Stimulated activated CD4-positive, alpha-beta T cell treated with anti-CD3 and anti-CD28 coated beads, Interleukin-12 subunit alpha, Interleukin-12 subunit beta, amount 100 ng/mL, for 24 hours (primary cell): Measurements from ENCODE around the gene HOMER1.
"Not testable (repeated sequence)": the region's sequence is repeated elsewhere in the genome, so short reads cannot be mapped to it uniquely, and the experiment has no call there.

ENCODE experiments used
- DNase-seq, 2 experiments: peaks; one replicate each; pipeline ENCODE4 v3.0.0-alpha.2; 2020; ENCODE audit warnings: low read depth in 2 of 2

HOMER1 gene

DNA sequence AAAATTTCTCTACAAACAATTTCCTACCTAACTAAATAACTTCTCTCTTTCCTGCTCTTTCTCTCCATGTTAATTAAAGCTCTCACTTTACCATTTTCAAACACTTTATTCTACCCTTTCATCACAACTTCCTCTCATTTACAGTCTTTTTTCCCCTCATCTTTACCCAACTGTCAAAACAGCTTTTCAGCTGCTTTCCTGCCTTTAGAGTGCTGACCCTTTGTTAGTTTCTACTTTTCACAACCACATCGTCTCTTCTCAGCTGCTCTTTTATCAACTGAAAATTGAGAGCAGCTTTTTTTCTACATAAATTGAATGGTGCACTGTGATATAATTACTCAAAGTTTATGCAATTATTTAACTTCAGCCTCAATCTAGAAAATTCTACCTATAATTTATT is 3.1 kb upstream of the HOMER1 start:
- no peak for DNase-seq

DNA sequence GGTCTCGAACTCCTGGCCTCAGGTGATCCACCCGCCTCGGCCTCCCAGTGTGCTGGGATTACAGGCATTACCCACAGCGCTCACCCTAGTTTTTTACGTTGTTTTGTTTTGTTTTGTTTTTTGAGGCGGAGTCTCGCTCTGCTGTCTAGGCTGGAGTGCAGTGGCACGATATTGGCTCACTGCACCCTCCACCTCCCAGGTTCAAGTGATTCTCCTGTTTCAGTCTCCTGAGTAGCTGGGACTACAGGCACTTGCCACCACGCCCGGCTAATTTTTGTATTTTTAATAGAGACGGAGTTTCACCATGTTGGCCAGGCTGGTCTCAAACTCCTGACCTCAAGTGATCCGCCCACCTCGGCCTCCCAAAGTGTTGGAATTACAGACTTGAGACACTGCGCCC is 2.4 kb upstream of the HOMER1 start:
- DNase-seq = not testable (repeated sequence)

DNA sequence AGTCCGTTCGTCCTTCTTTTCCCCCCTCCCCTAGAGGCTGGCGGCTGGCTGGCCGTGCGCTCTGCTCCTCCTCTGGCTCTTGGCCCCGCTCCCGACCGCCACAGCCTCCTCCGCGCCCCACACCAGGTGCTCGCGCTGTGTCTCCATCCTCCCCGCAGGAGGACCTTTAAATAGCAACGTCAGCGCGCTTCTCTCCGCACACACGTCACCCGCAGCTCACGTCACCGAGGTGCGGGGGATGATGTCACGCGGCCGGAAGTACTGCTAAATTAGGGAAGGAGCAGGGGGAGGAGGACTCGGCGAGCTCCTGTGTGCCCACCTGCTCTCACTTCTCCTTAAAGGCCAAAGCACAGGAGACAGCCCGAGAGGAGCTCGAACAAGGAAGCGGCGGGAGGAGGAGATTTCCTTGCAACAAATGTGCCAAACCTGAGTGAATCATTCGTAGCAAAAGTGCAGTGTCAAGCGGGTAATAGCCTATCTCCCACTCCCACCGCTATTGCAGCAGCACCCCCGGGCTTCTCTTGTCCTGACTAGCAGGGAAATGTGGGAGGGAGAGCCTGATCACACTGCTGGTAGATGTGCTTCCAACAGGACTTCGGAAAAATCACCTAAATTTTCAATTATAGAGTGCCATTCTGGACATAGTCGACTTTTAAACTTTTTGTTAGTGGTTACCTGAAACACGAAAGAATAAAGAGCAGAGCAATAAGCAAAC is 614 bp upstream of the HOMER1 start:
- peak; percentile 81 for DNase-seq

DNA sequence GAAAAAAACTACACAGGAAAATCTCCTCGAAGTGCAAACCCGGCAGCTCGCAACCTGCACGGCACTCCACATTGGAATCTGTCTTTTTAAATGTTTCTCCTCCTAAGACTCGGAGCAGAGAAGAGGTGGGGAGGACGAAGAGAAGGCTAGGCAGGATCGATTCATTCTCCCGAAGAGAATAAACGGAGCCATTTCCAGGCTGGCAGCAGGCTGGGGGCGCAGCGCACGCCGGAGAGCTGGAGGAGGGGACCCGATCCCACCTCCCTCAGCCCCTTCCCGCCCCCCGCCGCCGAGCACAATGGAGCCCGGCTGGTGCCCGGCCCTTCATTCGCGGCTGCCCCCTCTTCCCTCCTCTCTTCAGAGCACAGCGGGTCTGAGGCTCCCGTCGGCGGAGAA is 628 bp downstream of the HOMER1 start:
- DNase-seq = no peak

DNA sequence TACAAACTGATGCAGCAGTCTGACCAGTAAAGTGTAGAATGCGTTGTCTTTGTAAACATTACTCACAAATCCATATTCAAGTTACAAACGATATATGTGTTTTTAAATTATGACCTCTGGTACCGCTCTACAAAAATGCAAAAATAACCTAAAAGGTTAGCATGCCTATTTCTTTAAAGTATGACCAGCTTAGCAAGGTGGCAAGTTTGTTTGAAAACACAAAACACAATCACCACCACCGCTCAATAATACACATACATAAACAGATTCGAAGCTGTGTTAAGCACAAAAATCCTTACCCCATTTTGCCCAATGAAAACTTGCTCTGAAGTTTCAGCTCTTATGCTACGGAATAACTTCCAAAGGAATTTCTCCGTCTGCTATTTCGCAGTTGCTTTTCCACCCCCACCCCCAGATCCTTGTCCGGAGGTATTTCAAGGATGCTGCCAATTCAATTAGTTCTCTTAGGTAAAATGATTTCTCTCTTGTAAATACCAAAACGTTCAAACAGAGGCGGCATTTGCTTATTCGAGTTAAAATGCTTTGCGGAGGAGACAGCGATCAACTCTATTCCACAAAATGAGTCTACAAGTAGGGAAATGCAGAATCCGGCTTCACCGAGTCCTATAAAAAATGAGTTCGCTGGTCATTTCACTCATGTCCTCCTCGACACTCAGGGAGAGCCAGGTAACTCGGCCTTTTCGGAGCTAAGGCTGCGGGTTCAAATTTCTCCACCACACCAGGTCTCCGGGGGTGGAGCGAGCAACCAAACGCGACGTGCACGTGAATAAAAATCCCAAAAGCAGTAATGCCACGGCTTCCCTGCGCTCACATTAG is 1.2 kb downstream of the HOMER1 start:
- no peak for DNase-seq

DNA sequence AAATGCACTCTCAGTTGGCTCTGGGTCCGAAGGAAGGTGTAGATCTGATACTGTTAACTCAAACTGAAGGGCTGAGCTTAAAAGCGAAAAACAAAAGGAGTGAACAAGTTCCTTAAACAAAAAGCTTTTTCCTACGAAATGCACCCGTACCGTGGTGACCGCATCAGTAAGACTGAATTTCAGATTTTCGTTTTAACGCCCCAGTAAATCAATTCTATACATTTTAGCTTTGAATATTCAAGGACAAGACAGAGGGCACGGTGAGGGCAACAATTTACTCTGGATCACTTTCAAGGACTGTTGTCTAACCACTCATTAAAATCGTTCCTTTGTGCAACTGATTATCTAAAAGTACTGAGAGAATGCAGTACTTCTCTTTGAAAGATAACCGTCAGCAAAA is 1.9 kb downstream of the HOMER1 start:
- DNase-seq = no peak

DNA sequence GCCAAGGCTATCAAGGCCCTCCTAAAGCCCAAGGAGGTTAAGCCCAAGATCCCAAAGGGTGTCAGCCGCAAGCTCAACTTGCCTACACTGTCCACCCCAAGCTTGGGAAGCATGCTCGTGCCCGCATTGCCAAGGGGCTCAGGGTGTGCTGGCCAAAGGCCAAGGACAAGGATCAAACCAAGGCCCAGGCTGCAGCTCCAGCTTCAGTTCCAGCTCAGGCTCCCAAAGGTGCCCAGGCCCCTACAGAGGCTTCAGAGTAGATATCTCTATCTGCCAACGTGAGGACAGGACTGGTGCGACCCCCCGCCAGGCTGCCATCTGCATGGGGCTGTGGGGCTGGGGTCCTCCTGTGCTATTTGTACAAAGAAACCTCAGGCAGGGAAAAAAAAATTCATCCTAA is 3.3 kb downstream of the HOMER1 start:
- no peak for DNase-seq

DNA sequence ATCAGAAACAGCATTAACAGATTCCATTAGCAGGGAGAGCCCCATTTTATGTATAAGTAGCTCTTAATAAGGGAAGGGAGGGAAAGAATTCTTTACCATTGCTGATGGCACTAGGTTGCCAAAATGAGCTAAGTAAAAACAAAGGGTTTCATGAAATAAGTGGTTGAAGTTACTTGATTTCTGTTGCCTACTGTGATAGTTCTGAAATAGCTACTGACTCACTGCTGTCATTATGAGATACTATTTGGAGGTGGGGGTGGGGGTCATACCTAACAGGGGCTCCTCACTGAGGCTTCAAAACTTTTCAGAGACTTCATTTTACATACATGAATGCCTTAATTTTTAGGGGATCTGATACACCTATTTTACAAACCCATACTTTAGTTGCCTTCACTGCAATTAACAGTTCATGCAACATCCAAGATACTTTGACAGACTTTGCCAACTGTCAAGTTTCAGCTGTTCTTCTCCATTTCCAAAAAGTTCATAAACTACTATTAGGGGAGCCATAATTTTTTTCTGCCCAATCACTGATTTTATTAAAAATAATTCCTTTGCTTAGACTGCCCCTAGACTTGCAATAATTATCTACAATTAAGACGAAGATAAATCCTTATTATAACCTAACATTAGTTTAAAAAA is 4.6 kb downstream of the HOMER1 start:
- DNase-seq = no peak

DNA sequence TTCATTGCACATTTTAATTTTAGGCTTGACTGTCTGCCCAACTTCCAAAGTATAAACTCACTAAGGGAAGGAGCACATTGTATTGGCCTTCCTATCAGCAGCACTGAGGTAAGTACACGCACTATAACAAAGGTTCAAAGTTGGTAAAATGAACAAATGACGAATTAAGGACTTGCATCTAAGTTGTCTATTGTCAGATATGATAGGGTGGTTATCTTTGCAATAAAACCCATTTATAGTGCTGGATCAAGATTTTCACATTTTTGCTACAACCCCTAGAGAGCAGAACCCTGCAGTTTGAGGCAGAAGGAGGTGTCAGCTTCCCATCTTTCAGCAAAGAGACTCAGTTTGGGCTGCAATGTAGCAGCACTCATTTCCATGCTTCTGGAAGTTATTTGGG is 5.1 kb downstream of the HOMER1 start:
- DNase-seq = no peak

DNA sequence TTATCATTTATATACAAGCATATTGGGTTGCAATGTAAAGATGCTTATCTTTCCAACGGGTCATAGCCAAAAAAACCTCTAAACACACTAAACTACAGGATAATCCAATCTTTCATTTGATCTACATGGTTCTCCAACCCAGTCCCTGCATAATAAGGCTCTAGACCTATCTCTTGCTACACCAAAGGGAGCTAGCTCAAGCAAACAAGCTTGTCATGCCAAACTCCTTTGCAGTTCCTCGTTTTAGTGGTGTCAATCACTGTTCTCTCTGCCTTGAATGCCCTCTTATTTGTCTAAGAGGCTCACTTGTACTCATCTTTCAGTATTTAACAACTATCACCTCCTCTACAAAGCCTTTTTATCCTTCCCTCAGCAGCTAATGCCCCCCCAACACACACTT is 5.6 kb downstream of the HOMER1 start:
- DNase-seq = no peak

DNA sequence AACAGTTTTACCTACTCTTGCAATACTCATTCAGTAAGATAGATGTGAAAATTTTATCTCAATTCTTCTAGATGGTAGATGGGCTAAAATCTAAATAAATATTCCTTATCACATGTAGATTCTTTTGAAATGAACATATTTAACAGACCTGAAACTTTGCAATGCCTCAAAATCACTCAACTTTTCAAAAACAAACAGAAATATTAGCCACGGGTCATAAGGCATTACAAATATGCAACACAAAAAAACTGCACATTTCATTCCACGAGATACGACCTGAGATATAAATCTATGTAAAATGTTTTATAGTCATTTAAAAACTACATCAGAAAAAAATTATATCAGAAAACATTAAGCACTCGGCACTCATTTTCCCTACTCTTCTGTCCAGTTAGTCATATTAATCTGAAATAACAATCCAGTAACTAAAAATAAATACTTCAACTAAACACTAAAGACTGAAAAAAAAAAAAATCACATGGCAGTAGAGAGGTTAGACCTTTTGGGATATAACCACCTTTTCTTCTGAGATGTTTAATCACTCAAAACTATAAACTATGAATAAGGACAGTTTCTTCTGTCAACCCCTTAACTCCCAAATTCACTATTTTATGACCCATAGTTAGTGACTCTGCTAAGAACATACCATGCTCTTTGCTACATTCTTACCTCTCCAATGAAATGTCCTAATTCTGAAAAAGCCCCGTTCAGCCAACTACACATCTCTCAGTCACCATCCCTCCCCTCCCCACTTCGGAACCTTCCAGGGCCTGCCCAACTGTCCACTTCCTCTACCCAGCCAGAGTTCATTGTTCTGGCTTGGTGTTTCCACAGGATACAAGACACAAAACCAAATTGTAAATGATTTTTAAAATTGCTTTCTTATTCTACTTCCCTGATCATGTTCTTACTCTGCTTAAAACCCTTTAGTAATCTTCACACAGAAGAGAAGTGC is 6.4 kb downstream of the HOMER1 start:
- no peak for DNase-seq

DNA sequence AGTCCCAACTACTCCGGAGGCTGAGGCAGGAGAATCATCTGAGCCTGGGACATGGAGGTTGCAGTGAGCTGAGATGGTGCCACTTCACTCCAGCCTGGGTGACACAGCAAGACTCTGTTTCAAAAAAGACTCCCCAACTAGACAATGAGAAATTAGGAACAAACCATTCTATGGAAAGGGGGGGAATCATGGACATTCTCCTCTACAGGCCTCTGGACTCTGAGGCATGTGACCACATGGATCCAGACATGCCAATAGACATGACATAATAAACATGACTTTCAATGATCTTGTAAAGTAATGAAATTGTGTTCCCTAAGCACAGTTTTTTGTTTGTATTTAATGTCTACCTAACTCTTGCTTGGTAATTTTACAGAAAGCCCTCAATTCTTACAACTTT is 8.8 kb downstream of the HOMER1 start:
- DNase-seq = no peak

DNA sequence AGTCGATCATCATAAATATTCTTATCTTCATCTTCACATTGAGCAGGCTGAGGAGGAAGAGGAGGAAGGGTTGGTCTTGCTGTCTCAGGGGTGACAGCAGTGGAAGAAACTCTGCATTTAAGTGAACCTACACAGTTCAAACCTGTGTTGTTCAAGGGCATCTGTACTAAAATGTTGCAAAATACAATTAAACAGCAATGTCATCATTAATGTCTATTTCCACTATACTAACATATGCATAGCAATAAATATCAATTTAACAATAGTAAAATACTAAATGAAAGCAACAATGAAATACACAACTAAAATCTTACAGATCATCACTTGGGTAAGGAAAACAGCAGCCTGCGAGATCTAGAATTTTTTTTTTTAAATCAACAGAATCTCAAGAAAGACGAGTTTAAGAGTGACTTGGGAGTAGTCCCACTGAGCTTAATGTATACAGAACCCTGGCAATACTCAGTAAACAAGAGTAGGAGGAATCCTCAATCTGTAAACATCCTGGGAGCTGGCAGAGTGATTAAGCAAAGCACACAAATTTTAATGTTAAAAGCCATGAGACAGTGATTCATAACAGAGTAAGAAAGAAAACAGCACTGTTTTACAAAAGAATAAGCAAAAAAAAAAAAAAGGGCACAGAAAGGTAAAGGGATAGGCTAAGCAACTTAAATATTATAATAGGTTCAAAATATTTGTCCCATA is 10.0 kb downstream of the HOMER1 start:
- DNase-seq = no peak

DNA sequence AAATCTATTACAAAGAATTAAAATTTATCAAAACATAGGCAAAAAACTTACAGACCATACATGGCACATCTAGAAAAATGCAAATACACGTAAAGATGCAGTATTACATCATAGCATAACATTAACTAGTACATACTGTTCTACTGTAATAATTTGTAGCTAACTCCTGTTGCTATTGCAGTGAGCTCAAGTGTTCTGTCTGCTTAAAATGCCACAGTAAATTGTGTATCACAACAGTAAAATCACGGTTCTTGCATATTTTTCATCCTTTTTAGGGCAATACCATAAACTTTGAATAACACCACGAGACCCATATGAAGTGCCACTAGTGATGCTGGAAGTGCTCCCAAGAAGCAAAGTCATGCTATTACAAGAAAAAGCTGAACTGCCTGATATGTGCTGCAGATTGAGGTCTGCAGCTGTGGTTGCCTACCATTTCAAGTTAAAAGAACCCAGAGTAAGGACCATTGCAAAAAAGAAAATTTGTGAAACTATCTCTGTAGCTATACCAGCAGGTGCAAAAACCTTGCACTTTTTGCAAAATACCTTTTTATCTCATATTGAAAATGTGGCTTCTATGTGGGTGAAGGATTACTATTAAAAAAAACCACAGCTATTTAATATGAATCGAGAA is 14.2 kb downstream of the HOMER1 start:
- no peak for DNase-seq

DNA sequence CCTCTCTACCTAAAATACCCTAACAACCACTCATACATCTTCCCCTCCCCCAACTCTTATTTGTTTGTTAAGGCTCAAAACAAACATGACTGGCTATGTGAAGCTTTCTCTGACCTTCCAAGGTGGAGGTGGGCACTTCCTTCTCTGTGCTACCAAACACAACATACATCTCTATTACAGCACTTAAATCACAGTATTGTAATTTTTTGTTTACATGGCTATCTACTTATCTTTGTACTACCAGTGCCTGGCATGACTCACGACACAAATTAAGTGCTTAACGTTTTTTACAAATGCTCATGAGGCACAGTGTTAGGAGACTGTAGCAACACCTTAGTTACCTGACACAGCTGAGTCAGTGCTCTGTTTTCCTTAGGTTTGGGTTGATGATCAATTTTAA is 18.6 kb downstream of the HOMER1 start:
- DNase-seq = no peak

DNA sequence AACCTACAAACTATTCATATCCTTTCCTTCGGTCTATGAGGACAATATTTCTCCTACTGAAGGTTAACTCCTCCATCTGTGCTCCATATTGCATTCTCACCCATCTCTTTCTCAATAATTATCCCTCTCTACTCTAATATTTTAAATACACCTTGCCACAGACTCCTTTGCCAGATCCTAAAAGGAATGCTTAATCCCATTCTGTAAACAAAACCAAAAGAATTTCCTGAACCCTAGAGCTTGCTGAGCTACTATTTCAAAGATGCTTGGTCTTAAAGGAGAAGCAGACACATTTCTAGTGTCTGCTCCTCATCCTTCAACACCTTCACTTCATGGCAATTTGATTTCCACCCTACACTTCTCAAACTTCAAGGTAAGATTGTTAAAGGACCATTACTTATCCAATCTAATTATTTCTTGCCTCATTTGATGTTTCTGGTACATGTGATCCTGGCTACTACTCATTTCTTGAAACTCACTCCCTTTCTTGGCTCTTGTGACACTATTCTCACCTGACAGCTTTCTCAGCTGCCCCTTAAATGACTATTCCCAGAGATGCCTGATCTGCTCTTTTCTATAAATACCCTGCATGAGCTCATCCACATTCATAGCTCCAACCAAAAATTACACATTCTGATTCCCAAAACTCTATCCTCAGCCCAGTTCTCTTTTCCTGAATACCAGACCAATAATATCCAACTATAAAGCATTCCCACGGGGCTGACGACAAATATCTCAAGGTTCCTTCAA is 20.2 kb downstream of the HOMER1 start:
- DNase-seq = no peak

DNA sequence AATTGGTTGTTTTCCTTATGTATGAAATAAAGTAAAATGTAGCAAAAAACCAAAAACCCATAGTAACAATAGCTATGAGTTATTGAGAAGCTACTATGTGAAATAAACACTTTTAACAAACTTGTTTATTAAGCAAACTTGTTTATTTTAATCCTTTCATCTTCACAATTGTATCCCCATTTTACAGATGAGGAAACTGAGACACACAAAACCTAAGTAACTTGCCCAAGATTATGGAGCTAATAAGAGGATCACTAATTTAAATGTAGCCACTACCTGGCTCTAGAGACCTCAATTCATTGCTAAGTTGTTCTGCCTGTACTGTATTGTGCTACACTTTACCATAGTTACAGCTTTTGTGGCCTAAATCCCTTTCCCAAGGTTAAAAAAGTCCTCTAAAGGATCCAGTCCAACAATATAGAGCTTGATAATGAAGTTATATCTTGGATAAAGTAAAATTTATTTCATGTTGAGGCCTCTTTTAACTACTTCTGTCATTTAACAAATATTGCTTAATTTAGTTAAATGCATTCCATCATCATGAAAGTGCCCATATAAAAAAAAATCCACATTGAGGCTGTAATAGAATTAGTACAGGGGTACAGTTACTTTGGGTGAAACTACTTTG is 22.1 kb downstream of the HOMER1 start:
- DNase-seq = no peak

DNA sequence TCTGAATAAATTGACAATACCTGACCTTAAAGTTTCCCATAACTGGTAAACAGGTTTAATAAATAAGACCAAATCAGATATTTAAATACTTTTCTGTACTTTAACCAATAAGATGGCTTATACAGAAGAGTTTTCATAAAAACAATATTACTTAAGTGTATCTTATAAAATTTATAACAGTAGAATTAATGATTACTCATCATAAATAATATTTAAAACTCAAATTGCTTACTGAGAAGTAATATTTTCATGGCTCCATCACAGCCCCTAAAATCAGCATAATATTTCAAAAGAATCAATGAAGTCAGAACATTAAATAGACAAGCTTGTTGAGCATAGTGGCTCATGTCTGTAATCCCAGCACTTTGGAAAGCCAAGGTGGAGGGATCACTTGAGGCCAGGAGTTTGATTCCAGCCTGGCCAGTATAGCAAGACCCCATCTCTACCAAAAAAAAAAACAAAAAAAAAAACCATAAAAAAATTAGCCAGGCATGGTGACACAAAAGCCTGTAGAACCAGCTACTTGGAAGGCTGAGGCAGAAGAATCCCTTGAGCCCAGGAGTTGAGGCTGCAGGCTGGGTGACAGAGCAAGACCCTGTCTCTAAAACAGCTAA is 23.5 kb downstream of the HOMER1 start:
- no peak for DNase-seq

DNA sequence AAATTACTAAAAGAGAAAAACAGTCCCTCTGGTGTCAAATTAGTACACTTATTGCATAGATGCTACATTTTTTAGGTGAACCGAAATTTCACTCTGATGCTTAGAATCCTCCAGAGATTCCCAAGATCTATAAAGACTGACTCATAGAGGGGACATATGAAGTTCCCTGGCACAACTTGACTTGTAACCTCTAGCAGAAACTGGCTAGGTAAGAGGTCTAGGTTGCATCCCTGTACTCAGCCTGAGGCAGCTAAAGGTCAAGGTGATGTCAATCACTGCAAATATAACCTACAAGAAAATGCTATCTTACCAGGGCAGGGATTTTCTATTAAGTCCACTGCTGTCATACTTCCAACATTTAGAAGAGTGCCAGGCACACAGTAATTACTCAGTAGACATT is 24.2 kb downstream of the HOMER1 start:
- DNase-seq = no peak
